Gastroesophageal sphincter (tissue), 4 donors: ENCODE results near the gene TFEB. TPM values are rescaled to one million over a fixed set of nuclear protein-coding genes. Genes with fewer than 3 reads are reported as not detected.

Experiments used
- ATAC-seq: fragments of 150-250 bp; one replicate; pipeline ENCODE4 v1.9.1; 2016; ENCODE audit warnings: mild to moderate bottlenecking, moderate library complexity
- H3K27ac ChIP-seq, 4 donors: fragments of 200-600 bp; sonication (generic) in 3 of 4; 1 replicate in 3 of 4; 2 replicates in 1 of 4; pipeline ENCODE4 v1.5.1; 2016 to 2019
- H3K27me3 ChIP-seq: fragments of 200-600 bp; sonication (generic); one replicate; pipeline ENCODE4 v1.5.1; 2019
- H3K36me3 ChIP-seq, 2 donors: fragments of 200-600 bp; sonication (generic); one replicate each; pipeline ENCODE4 v1.5.1; 2019; ENCODE audit warnings: control low read depth in 1 of 2
- H3K4me1 ChIP-seq, 3 donors: fragments of 200-600 bp; sonication (generic); 1 replicate in 2 of 3; 2 replicates in 1 of 3; pipeline ENCODE4 v1.5.1; 2016 to 2019; ENCODE audit warnings: control low read depth in 2 of 3
- H3K4me3 ChIP-seq, 2 donors: fragments of 200-600 bp; sonication (generic); one replicate each; pipeline ENCODE4 v1.5.1; 2019; ENCODE audit warnings: mild to moderate bottlenecking in 1 of 2, moderate library complexity in 1 of 2
- H3K9me3 ChIP-seq, 3 donors: fragments of 200-600 bp; sonication (generic); one replicate each; pipeline ENCODE4 v1.5.1; 2017 to 2019; ENCODE audit warnings: control low read depth in 2 of 3
- CTCF ChIP-seq, 4 experiments: fragments of 200-600 bp in 2 of 4; fragments of 450-650 bp in 2 of 4; sonication (generic) in 1 of 4; IDR thresholded peaks; one replicate each; pipeline ENCODE4 v1.5.1; 2017 to 2019; ENCODE audit warnings: antibody characterized with exemption in 4 of 4, mild to moderate bottlenecking in 2 of 4, moderate library complexity in 2 of 4
- EP300 ChIP-seq: sonication (generic); formaldehyde crosslinking; IDR thresholded peaks from one replicate; pipeline ENCODE4 v1.6.1; 2017; ENCODE audit warnings: antibody characterized with exemption, mild to moderate bottlenecking
- POLR2A ChIP-seq, 2 donors: fragments of 450-650 bp; IDR thresholded peaks; one replicate each; pipeline ENCODE4 v1.6.1; 2017; ENCODE audit warnings: antibody characterized with exemption in 2 of 2, mild to moderate bottlenecking in 2 of 2, moderate library complexity in 1 of 2
- POLR2AphosphoS5 ChIP-seq: sonication (generic); formaldehyde crosslinking; IDR thresholded peaks from one replicate; pipeline ENCODE4 v1.6.1; 2017; ENCODE audit warnings: antibody characterized with exemption
- WGBS, 2 donors: methylation state at CpG; one replicate each; pipeline ENCODE4 v1.1.5; 2018; ENCODE audit warnings: low coverage in 1 of 2; 5-methylcytosine and 5-hydroxymethylcytosine counted together
- total RNA-seq, 4 donors: library from RNA; depleted of rRNA; stranded (reverse); fragments of >200 nt; gene quantifications; one replicate each; pipeline ENCODE4 v1.1.0, GENCODE V29; 2016

Gene TFEB
- total RNA-seq, 4 donors from 2014 or later, result 16.6 to 42.8 (median 26.1) TPM

- Histone ChIP-seq H3K27me3 (no peaks in the 10 kb centered on the region), H3K27ac (no peak overlapping the region), H3K36me3 (peaks cover 0 to 21% of the 10 kb centered on the region in 2 donors), H3K4me3 (no peak overlapping the region), H3K4me1 (peaks cover 0 to 81% (median 35%) of the 10 kb centered on the region in 3 donors), H3K9me3 (no peaks in the 10 kb centered on the region)
- TF ChIP-seq POLR2A (IDR thresholded peaks at IDR 0.05), result no peak
- TF ChIP-seq CTCF (IDR thresholded peaks at IDR 0.05), result no peak
- no peak for TF ChIP-seq POLR2AphosphoS5
- no peak for TF ChIP-seq EP300
- no peak for ATAC-seq
- 100% methylated on average over 1 to 2 of the region's 10 CpGs for WGBS, 2 donors
Observed at GRCh38 chr6:41702089-41702745, 33.2 kb downstream of the TFEB start.

GRCh38 chr6:41700463-41701347 is 34.7 kb downstream of the TFEB start:
- Histone ChIP-seq H3K4me3 (no peak overlapping the region), H3K27ac (peak overlapping the region in 1 of 4 donors; percentile 14), H3K9me3 (no peaks in the 10 kb centered on the region), H3K27me3 (no peaks in the 10 kb centered on the region), H3K4me1 (peaks cover 0 to 66% (median 20%) of the 10 kb centered on the region in 3 donors), H3K36me3 (peaks cover 0 to 21% of the 10 kb centered on the region in 2 donors)
- TF ChIP-seq CTCF (IDR thresholded peaks at IDR 0.05) (no peak), POLR2A (IDR thresholded peaks at IDR 0.05) (no peak), EP300 (no peak)
- ATAC-seq, result no peak
- WGBS, 2 donors, result 71 to 82% methylated on average over 9 to 13 of the region's 20 CpGs

- H3K27me3 ChIP-seq, result no peaks in the 10 kb centered on the region
- H3K9me3 ChIP-seq, result no peaks in the 10 kb centered on the region
- WGBS, 2 donors, result 100% methylated on average over 1 of the region's 2 CpGs; no CpG with 5 or more reads in 1 of the 2 donors
- no peak for ATAC-seq
- no peak overlapping the region for H3K4me3 ChIP-seq
- H3K27ac ChIP-seq, result peak overlapping the region in 3 of 4 donors; percentile 33 to 55 (median 44)
- TF ChIP-seq POLR2A (IDR thresholded peaks at IDR 0.05), result no peak
- TF ChIP-seq POLR2AphosphoS5, result no peak
- TF ChIP-seq CTCF (IDR thresholded peaks at IDR 0.05), result no peak
- TF ChIP-seq EP300, result no peak
- H3K36me3 ChIP-seq, result peaks cover 0 to 24% of the 10 kb centered on the region in 2 donors
- H3K4me1 ChIP-seq, result peaks cover 0 to 62% (median 5%) of the 10 kb centered on the region in 3 donors
Observed at GRCh38 chr6:41699063-41699462, 36.3 kb downstream of the TFEB start.

GRCh38 chr6:41697861-41698781 is 37.3 kb downstream of the TFEB start:
- peak overlapping the region in 3 of 4 donors; percentile 33 to 55 (median 44) for H3K27ac ChIP-seq
- peaks cover 0 to 24% of the 10 kb centered on the region in 2 donors for H3K36me3 ChIP-seq
- 54 to 63% methylated on average over 8 to 11 of the region's 15 CpGs for WGBS, 2 donors
- no peak for ATAC-seq
- H3K4me3 ChIP-seq, result no peak overlapping the region
- H3K9me3 ChIP-seq, result no peaks in the 10 kb centered on the region
- no peak for TF ChIP-seq POLR2AphosphoS5
- TF ChIP-seq CTCF (IDR thresholded peaks at IDR 0.05), result no peak
- no peak for TF ChIP-seq EP300
- peaks cover 0 to 62% (median 5%) of the 10 kb centered on the region in 3 donors for H3K4me1 ChIP-seq
- no peaks in the 10 kb centered on the region for H3K27me3 ChIP-seq
